ENCODE data around the gene ERC1.

- no peak for TF ChIP-seq CTCF (IDR thresholded peaks at IDR 0.05)
- TF ChIP-seq POLR2AphosphoS5 (IDR thresholded peaks at IDR 0.05), result no peak
- no peak for TF ChIP-seq EP300 (IDR thresholded peaks at IDR 0.05)
- no peak for TF ChIP-seq POLR2A (IDR thresholded peaks at IDR 0.05; ENCODE audit: low read depth)
These were observed 434.3 kb downstream of the ERC1 start for GRCh38 chr12:1425396-1425729.

Data from esophagus muscularis mucosa (tissue), 4 donors.